ENCODE measurements around the gene ADAMTS16. TPM values are rescaled to one million over a fixed set of nuclear protein-coding genes. Genes with fewer than 3 reads are reported as not detected.

Gene ADAMTS16
- total RNA-seq, 4 donors from 2014 or later, result 0.27 to 0.94 TPM; not detected in 2

DNA sequence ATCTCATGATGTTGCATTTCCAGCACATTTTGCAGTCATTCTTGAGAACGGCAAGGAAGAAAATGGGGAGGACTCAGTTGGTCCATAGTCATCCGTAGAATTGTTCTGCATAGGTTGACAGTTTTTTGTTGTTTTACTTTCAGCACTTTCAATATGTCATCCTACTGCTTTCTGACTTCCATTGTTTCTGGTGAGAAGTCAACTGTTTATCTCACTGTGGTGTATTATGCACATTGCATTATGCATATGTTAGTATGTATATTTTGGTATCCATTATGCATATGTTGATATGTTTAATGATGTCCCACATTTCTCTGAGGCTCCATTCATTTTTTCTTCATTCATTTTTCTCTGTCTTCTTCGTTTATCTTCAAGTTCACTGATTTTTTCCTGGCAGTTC lies 10.5 kb downstream of the ADAMTS16 start:
- ATAC-seq, result no peak
- WGBS, 2 donors (ENCODE audit: low coverage in 1 of 2), result 84 to 100% methylated on average over 3 of the region's 3 CpGs
- Histone ChIP-seq H3K9me3 (peaks cover 0 to 8% (median 0%) of the 10 kb centered on the region in 3 donors), H3K4me1 (no peaks in the 10 kb centered on the region), H3K27me3 (peaks cover 9% of the 10 kb centered on the region), H3K27ac (no peak overlapping the region), H3K4me3 (no peak overlapping the region), H3K36me3 (no peaks in the 10 kb centered on the region)
- TF ChIP-seq POLR2A (IDR thresholded peaks at IDR 0.05), result no peak
- TF ChIP-seq, protein P1, sequence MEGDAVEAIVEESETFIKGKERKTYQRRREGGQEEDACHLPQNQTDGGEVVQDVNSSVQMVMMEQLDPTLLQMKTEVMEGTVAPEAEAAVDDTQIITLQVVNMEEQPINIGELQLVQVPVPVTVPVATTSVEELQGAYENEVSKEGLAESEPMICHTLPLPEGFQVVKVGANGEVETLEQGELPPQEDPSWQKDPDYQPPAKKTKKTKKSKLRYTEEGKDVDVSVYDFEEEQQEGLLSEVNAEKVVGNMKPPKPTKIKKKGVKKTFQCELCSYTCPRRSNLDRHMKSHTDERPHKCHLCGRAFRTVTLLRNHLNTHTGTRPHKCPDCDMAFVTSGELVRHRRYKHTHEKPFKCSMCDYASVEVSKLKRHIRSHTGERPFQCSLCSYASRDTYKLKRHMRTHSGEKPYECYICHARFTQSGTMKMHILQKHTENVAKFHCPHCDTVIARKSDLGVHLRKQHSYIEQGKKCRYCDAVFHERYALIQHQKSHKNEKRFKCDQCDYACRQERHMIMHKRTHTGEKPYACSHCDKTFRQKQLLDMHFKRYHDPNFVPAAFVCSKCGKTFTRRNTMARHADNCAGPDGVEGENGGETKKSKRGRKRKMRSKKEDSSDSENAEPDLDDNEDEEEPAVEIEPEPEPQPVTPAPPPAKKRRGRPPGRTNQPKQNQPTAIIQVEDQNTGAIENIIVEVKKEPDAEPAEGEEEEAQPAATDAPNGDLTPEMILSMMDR (IDR thresholded peaks at IDR 0.05), result no peak
- TF ChIP-seq POLR2AphosphoS5 (IDR thresholded peaks at IDR 0.05), result no peak
- TF ChIP-seq EP300 (IDR thresholded peaks at IDR 0.05), result no peak

DNA sequence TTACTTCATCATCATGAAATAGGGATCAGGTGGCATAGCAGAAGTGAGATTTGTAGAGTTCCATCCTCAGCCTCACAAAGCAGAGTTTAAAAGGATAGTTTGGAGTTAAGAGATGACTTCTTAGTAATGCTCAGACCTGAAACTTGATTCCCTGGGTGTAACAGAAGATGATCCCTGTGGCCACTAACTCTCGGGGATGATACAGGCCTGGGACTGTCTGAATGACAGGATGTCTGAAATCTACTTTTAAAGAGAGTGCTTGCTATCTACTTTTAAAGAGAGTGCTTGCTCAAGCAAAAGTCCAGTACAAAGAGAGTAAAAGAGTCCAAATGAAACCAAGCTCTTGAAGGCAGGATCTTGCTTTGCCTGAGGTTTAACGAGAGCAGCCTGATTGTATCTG lies 14.6 kb downstream of the ADAMTS16 start:
- Histone ChIP-seq H3K4me1 (no peaks in the 10 kb centered on the region), H3K4me3 (no peak overlapping the region), H3K27ac (no peak overlapping the region), H3K36me3 (no peaks in the 10 kb centered on the region), H3K9me3 (peaks cover 0 to 8% (median 0%) of the 10 kb centered on the region in 3 donors), H3K27me3 (peaks cover 6% of the 10 kb centered on the region)
- WGBS, 2 donors (ENCODE audit: low coverage in 1 of 2), result 42 to 47% methylated on average over 2 of the region's 2 CpGs
- TF ChIP-seq, protein P1 (IDR thresholded peaks at IDR 0.05), result no peak
- TF ChIP-seq POLR2A (IDR thresholded peaks at IDR 0.05) (no peak), EP300 (IDR thresholded peaks at IDR 0.05) (no peak), POLR2AphosphoS5 (IDR thresholded peaks at IDR 0.05) (no peak)
- ATAC-seq, result no peak

DNA sequence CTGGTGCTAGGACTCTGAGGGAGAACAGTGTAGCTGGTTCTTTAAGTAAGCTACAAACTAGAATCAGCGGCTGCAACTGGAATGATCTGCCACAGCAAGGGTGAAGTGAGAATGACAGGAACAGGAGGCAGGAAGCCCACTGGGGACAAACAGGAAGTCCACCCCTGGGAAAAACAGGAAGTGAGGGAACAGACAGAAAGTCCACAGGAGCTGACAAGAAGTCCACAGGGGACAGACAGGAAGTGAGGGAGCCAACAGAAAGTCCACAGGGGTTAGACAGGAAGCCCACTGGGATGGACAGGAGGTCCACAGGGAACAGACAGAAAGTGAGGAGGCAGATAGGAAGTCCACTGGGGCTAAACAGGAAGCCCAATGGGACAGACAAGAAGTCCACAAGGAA lies 15.5 kb downstream of the ADAMTS16 start:
- Histone ChIP-seq H3K9me3 (peaks cover 0 to 3% (median 0%) of the 10 kb centered on the region in 3 donors), H3K36me3 (no peaks in the 10 kb centered on the region), H3K27me3 (peaks cover 6% of the 10 kb centered on the region), H3K27ac (no peak overlapping the region), H3K4me1 (no peaks in the 10 kb centered on the region), H3K4me3 (no peak overlapping the region)
- ATAC-seq, result no peak
- TF ChIP-seq POLR2A (IDR thresholded peaks at IDR 0.05) (no peak), POLR2AphosphoS5 (IDR thresholded peaks at IDR 0.05) (no peak), EP300 (IDR thresholded peaks at IDR 0.05) (no peak)
- TF ChIP-seq, protein P1 (IDR thresholded peaks at IDR 0.05), result no peak
- 75 to 86% methylated on average over 1 of the region's 1 CpG for WGBS, 2 donors (ENCODE audit: low coverage in 1 of 2)

DNA sequence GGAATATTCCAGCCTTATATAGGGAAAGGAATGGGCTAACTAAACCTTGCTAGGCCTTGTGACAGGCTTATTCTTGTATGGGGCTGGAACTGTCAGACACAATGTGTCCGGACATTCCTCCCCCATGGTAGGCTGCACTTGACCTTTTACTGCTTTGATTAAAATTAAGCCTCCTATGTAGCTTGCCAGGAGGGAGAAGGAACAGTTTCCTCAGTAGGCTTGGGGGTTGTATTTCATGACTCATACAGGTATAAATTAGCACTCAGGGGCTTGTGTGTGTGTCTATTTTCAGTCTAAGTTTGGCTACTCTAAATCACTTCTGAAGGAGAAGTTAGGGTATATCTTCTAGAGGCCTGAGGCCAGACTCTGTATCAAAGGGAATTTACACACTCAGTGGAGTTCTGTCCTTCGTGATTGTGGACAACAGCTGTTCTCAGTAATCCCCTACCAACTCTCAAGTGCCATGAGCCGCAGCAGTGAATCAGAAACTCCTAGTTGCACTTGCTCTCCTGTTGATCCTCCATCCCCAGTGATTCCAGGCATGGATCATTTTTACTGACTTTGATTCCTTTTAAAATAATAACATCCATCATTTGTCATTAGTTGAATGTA lies 16.4 kb downstream of the ADAMTS16 start:
- Histone ChIP-seq H3K4me1 (no peaks in the 10 kb centered on the region), H3K27ac (no peak overlapping the region), H3K36me3 (no peaks in the 10 kb centered on the region), H3K4me3 (no peak overlapping the region), H3K27me3 (peaks cover 6% of the 10 kb centered on the region), H3K9me3 (no peaks in the 10 kb centered on the region)
- TF ChIP-seq POLR2A (IDR thresholded peaks at IDR 0.05), result no peak
- no peak for TF ChIP-seq POLR2AphosphoS5 (IDR thresholded peaks at IDR 0.05)
- TF ChIP-seq, protein P1 (IDR thresholded peaks at IDR 0.05), result no peak
- no peak for TF ChIP-seq EP300 (IDR thresholded peaks at IDR 0.05)
- no peak for ATAC-seq
- WGBS, 2 donors (ENCODE audit: low coverage in 1 of 2), result 36 to 80% methylated on average over 1 of the region's 3 CpGs

DNA sequence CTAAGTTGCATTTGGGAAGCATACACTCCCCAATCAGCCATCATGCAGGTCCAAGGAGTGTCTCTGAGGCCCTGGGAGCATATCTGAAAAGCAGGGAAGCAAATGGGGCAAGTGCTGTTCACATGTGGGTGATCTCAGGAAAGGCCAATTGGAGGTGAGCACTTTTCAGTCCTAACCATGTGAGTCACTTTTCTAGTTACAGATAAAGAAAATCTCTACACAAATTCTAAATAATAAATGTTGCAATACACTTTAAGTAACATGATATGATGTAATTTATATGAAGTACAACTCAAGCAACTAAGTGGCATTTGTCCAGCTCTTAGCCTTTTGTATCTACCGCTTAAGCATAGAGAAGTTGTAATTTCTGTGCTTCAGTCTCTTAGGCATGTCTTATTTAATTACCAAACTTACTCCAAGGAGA lies 18.4 kb downstream of the ADAMTS16 start:
- no peak for TF ChIP-seq POLR2AphosphoS5 (IDR thresholded peaks at IDR 0.05)
- no peak for TF ChIP-seq EP300 (IDR thresholded peaks at IDR 0.05)
- no peak for TF ChIP-seq POLR2A (IDR thresholded peaks at IDR 0.05)
- TF ChIP-seq, protein P1 (IDR thresholded peaks at IDR 0.05), result no peak
- H3K27ac ChIP-seq, result no peak overlapping the region
- no peaks in the 10 kb centered on the region for H3K36me3 ChIP-seq
- no peaks in the 10 kb centered on the region for H3K27me3 ChIP-seq
- no peaks in the 10 kb centered on the region for H3K9me3 ChIP-seq
- H3K4me1 ChIP-seq, result no peaks in the 10 kb centered on the region
- no peak for ATAC-seq
- no peak overlapping the region for H3K4me3 ChIP-seq
- WGBS, 2 donors (ENCODE audit: low coverage in 1 of 2), result 86 to 100% methylated on average over 1 of the region's 1 CpG
